Endothelial cell of umbilical vein (primary cell): ENCODE results near the gene MYLK. TPM values are rescaled to one million over a fixed set of nuclear protein-coding genes. Genes with fewer than 3 reads are reported as not detected.

Experiments
- BruUV-seq: library from RNA; stranded (reverse); fragments of 400-500 nt; replicated peaks from 2 replicates; lab custom pipeline; 2021; lab: Mats Ljungman, UMichigan
- CTCF ChIA-PET: fragments of 300-600, 350-600 bp; sonication (Branson Sonifier 250); formaldehyde crosslinking; loops from one replicate; lab custom pipeline; 2021; ENCODE audit warnings: antibody characterized with exemption, inconsistent platforms; lab: Charles Lee
- POLR2A ChIA-PET: fragments of 300-600, 350-600 bp; sonication (Branson Sonifier 250); formaldehyde crosslinking; loops from one replicate; lab custom pipeline; 2021; ENCODE audit warnings: antibody characterized with exemption, inconsistent platforms; lab: Charles Lee
- DNase-seq: peaks from one replicate; pipeline ENCODE4 v3.0.0-alpha.2; 2011; ENCODE audit warnings: low read depth, low spot score
- FAIRE-seq: peaks from 2 replicates; lab custom pipeline; 2011; peaks lifted over from hg19 to GRCh38; lab: Jason Lieb, UNC
- H2AFZ ChIP-seq: 2 replicates; pipeline ENCODE4 v1.6.0; 2012; ENCODE audit warnings: low read depth, low read length, control low read depth, inconsistent platforms
- H3K27ac ChIP-seq: 2 replicates; pipeline ENCODE4 v1.5.1; 2011; ENCODE audit warnings: low read depth, mild to moderate bottlenecking, control low read depth, low read length, moderate library complexity; ENCODE audit not compliant: insufficient read depth
- H3K27me3 ChIP-seq, 2 experiments: 2 replicates each; pipeline versions ENCODE4 v1.6.0 to v1.6.1; 2011; ENCODE audit warnings: low read length in 2 of 2, mixed read lengths in 1 of 2; ENCODE audit not compliant: control insufficient read depth in 2 of 2, insufficient read depth in 2 of 2
- H3K36me3 ChIP-seq, 2 experiments: 2 replicates in 1 of 2; 3 replicates in 1 of 2; pipeline ENCODE4 v1.5.1; 2011; ENCODE audit warnings: low read length in 2 of 2, mild to moderate bottlenecking in 1 of 2, moderate library complexity in 1 of 2; ENCODE audit not compliant: control insufficient read depth in 2 of 2, insufficient read depth in 2 of 2; ENCODE audit errors: extremely low read depth in 1 of 2
- H3K4me1 ChIP-seq: 3 replicates; pipeline ENCODE4 v1.5.1; 2011; ENCODE audit warnings: mild to moderate bottlenecking, low read length; ENCODE audit not compliant: control insufficient read depth, insufficient read depth; ENCODE audit errors: extremely low read depth
- H3K4me2 ChIP-seq: 2 replicates; pipeline ENCODE4 v1.6.1; 2011; ENCODE audit warnings: low read length, control low read depth, mixed read lengths; ENCODE audit not compliant: insufficient read depth
- H3K4me3 ChIP-seq, 3 experiments: fragments of 200-600 bp in 1 of 3; sonication (generic), shearing (Covaris generic) in 1 of 3; replicated peaks in 1 of 3; 2 replicates each; pipeline ENCODE4 v1.5.1; 2011 to 2016; ENCODE audit warnings: control low read depth in 3 of 3, low read length in 3 of 3, mild to moderate bottlenecking in 2 of 3, inconsistent platforms in 1 of 3, low read depth in 1 of 3, moderate library complexity in 1 of 3; ENCODE audit not compliant: insufficient read depth in 1 of 3
- H3K79me2 ChIP-seq: 2 replicates; pipeline ENCODE4 v1.6.0; 2012; ENCODE audit warnings: low read length, inconsistent platforms; ENCODE audit not compliant: control insufficient read depth, insufficient read depth
- H3K9ac ChIP-seq: replicated peaks from 2 replicates; pipeline ENCODE3; 2011; ENCODE audit warnings: low read length, control low read depth; ENCODE audit not compliant: insufficient read depth; ENCODE audit errors: extremely low read depth
- H3K9me1 ChIP-seq: replicated peaks from 3 replicates; pipeline ENCODE4 v1.6.0; 2011; ENCODE audit warnings: mild to moderate bottlenecking, low read length; ENCODE audit not compliant: control insufficient read depth, insufficient read depth; ENCODE audit errors: extremely low read depth
- H3K9me3 ChIP-seq: replicated peaks from 2 replicates; pipeline ENCODE4 v1.5.1; 2012; ENCODE audit warnings: low read length, inconsistent platforms; ENCODE audit not compliant: control insufficient read depth, insufficient read depth
- H4K20me1 ChIP-seq: replicated peaks from 2 replicates; pipeline ENCODE3; 2011; ENCODE audit warnings: mild to moderate bottlenecking, low read length; ENCODE audit not compliant: control insufficient read depth, insufficient read depth; ENCODE audit errors: extremely low read depth
- EZH2 ChIP-seq: IDR thresholded peaks from 2 replicates; pipeline ENCODE4 v1.6.1; 2012; ENCODE audit warnings: borderline replicate concordance, low read depth, mild to moderate bottlenecking, moderate library complexity, low read length, inconsistent platforms; ENCODE audit not compliant: severe bottlenecking
- FOS ChIP-seq: IDR thresholded peaks from 2 replicates; pipeline ENCODE4 v1.6.1; 2011; ENCODE audit warnings: mild to moderate bottlenecking, low read length, moderate library complexity, borderline replicate concordance; ENCODE audit not compliant: insufficient read depth
- GATA2 ChIP-seq: IDR thresholded peaks from 2 replicates; pipeline ENCODE4 v1.7.0; 2011; ENCODE audit warnings: low read depth, mild to moderate bottlenecking, moderate library complexity, mixed read lengths, low read length; ENCODE audit not compliant: insufficient read length, insufficient read depth
- JUN ChIP-seq: IDR thresholded peaks from 2 replicates; pipeline ENCODE4 v1.6.1; 2011; ENCODE audit warnings: borderline replicate concordance, low read depth; ENCODE audit not compliant: insufficient read length, insufficient read depth
- MYC ChIP-seq: IDR thresholded peaks from one replicate; pipeline ENCODE4 v1.6.1; 2011; ENCODE audit warnings: mild to moderate bottlenecking, low read depth, low read length
- POLR2A ChIP-seq: IDR thresholded peaks from 2 replicates; pipeline ENCODE4 v1.6.1; 2012; ENCODE audit warnings: low read depth, mild to moderate bottlenecking, control low read depth, low read length
- POLR2AphosphoS5 ChIP-seq: IDR thresholded peaks from 2 replicates; pipeline ENCODE4 v1.6.1; 2012; ENCODE audit warnings: low read depth, mild to moderate bottlenecking, control low read depth, low read length, moderate library complexity; ENCODE audit not compliant: insufficient read depth
- dilution Hi-C: fragments of 300-500 bp; cut with MboI; formaldehyde crosslinking; loops from one replicate; pipeline ENCODE4 v1.15.0; 2019; ENCODE audit warnings: low sequenced_read_pairs; ENCODE audit not compliant: extremely low pct_ligation_motif_present
- intact Hi-C: fragments of 100-400 bp; cut with micrococcal nuclease; formaldehyde crosslinking; loops from one replicate; pipeline ENCODE4 v1.10.0; 2022
- polyA plus RNA-seq, 4 experiments: library from polyadenylated mRNA; depleted of rRNA in 3 of 4; stranded (reverse) in 3 of 4; unstranded in 1 of 4; fragments of >200 nt; gene quantifications; 2 replicates each; pipeline versions ENCODE4 v1.2.1 to v1.2.3, GENCODE V29; 2011 to 2012; ENCODE audit warnings: missing spikeins in 1 of 4
- total RNA-seq: library from RNA; stranded (reverse); gene quantifications from 2 replicates; pipeline ENCODE4 v1.2.3, GENCODE V29; 2021
- TF ChIP-seq, protein P1 (sequence below), 2 donors: IDR thresholded peaks; 1 replicate in 1 of 2; 2 replicates in 1 of 2; pipeline ENCODE4 v1.5.1; 2011; ENCODE audit warnings: low read length in 2 of 2, mild to moderate bottlenecking in 2 of 2, moderate library complexity in 2 of 2, control low read depth in 1 of 2, inconsistent platforms in 1 of 2, low read depth in 1 of 2; ENCODE audit not compliant: insufficient read depth in 1 of 2; ENCODE audit errors: extremely low read depth in 1 of 2
- TF ChIP-seq, protein P2 (sequence below): IDR thresholded peaks from 2 replicates; pipeline ENCODE4 v1.6.1; 2011; ENCODE audit not compliant: insufficient read depth, insufficient read length

MYLK gene
- total and polyA plus RNA-seq, 2 donors (not counting 3 experiments of a cell fraction or from before 2014, with no cell fraction given), result 10.0 to 22.2 TPM

DNA sequence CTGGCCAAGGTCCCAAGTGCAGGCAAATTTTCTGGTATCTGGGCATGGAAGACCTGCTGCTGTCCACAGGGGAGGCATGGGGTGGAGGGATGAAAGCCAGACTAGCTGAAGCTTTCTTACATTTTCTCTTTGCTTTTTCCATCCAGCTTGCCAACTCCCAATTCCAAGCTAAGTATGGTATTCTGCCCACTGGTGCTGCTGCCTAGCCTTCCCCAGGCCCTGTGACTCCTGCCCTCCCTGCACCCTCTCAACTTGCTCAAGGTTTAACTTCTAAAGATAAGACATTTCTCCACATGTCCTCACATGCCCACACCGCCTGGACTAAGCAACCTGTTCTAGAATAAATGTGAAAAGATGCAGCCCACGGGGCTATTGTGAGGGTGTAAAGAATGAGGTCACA, 239.8 kb downstream of the MYLK start:
- no peak overlapping the region for H2AFZ ChIP-seq
- no TSS peak for BruUV-seq
- no peaks in the 10 kb centered on the region for H3K36me3 ChIP-seq
- H3K4me1 ChIP-seq, result no peaks in the 10 kb centered on the region
- no peaks in the 10 kb centered on the region for H4K20me1 ChIP-seq
- H3K79me2 ChIP-seq, result no peaks in the 10 kb centered on the region
- DNase-seq (no peak), FAIRE-seq (no peak)
- ChIA-PET CTCF (interaction anchor here (4.1 to 9.1 kb wide), 3 partner anchors 9 to 82 kb away, joined by 56 to 186 read pairs (median 102); no protein-coding TSS in a partner anchor), POLR2A (no interaction called here)
- H3K9me3 ChIP-seq, result no peaks in the 10 kb centered on the region
- no peaks in the 10 kb centered on the region for H3K9me1 ChIP-seq
- H3K9ac ChIP-seq, result no peak overlapping the region
- no peak overlapping the region for H3K4me3 ChIP-seq
- no peak for TF ChIP-seq EZH2
- TF ChIP-seq JUN, result no peak
- TF ChIP-seq POLR2A, result no peak
- TF ChIP-seq, protein P1, sequence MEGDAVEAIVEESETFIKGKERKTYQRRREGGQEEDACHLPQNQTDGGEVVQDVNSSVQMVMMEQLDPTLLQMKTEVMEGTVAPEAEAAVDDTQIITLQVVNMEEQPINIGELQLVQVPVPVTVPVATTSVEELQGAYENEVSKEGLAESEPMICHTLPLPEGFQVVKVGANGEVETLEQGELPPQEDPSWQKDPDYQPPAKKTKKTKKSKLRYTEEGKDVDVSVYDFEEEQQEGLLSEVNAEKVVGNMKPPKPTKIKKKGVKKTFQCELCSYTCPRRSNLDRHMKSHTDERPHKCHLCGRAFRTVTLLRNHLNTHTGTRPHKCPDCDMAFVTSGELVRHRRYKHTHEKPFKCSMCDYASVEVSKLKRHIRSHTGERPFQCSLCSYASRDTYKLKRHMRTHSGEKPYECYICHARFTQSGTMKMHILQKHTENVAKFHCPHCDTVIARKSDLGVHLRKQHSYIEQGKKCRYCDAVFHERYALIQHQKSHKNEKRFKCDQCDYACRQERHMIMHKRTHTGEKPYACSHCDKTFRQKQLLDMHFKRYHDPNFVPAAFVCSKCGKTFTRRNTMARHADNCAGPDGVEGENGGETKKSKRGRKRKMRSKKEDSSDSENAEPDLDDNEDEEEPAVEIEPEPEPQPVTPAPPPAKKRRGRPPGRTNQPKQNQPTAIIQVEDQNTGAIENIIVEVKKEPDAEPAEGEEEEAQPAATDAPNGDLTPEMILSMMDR (IDR thresholded peaks at IDR 0.05; ENCODE audit: extremely low read depth in 1 of 2, insufficient read depth in 1 of 2, low read depth in 1 of 2, low read length in 2 of 2), result no peak
- TF ChIP-seq GATA2, result no peak
- no peak for TF ChIP-seq MYC
- TF ChIP-seq POLR2AphosphoS5, result no peak
- no peak for TF ChIP-seq FOS
- TF ChIP-seq, protein P2, sequence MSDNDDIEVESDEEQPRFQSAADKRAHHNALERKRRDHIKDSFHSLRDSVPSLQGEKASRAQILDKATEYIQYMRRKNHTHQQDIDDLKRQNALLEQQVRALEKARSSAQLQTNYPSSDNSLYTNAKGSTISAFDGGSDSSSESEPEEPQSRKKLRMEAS, result no peak
- dilution Hi-C loops (no loop called here), intact Hi-C loops (loop anchor here (10.0 kb wide), 1 partner anchor 320 kb away; the partner anchor contains the start of gene CCDC14)
- no peak overlapping the region for H3K27ac ChIP-seq
- no peaks in the 10 kb centered on the region for H3K27me3 ChIP-seq
- no peak overlapping the region for H3K4me2 ChIP-seq
